ENCODE measurements around the gene HOXB2. TPM values are rescaled to one million over a fixed set of nuclear protein-coding genes. Genes with fewer than 3 reads are reported as not detected.
"Not testable (repeated sequence)": the region's sequence is repeated elsewhere in the genome, so short reads cannot be mapped to it uniquely, and the experiment has no call there.

Gene HOXB2
- total and polyA plus RNA-seq, 9 of the 15 experiments (the other 6 are each of a cell fraction or from before 2014, with no cell fraction given): 2.1 to 97.7 (median 21.2) TPM

- TF ChIP-seq KDM1A (IDR thresholded peaks at IDR 0.05) (0 out of 4 replicates have a peak, but pooled peaks of 1 of the 2 experiments have one; percentile 11), MLLT1 (IDR thresholded peaks at IDR 0.05) (no peak), ZNF146 (CRISPR knock-in tag; IDR thresholded peaks at IDR 0.05; ENCODE audit: unreplicated experiment) (peak; percentile 52)
Observed at GRCh38 chr17:48510381-48510760, 34.5 kb downstream of the HOXB2 start (continued).

GRCh38 chr17:48509708-48510107, 35.2 kb downstream of the HOXB2 start:
- H3K79me2 ChIP-seq (ENCODE audit: control insufficient read depth, insufficient read depth, low read length); CTCF ChIA-PET (ENCODE audit: low intra/inter-chr PET ratio); in situ Hi-C loops (cut with MboI); FAIRE-seq; intact Hi-C loops (cut with micrococcal nuclease); DNase-seq (ENCODE audit: extremely low read depth in 1 of 4, low spot score in 3 of 4); H4K20me1 ChIP-seq (replicated peaks; ENCODE audit: control insufficient read depth, insufficient read depth, low read length); H3K9me1 ChIP-seq (ENCODE audit: control insufficient read depth, insufficient read depth, low read length); ATAC-seq; H3K4me2 ChIP-seq (ENCODE audit: insufficient read depth, low read length); H3K36me3 ChIP-seq (ENCODE audit: control insufficient read depth, insufficient read depth, low read length); H3K9ac ChIP-seq (ENCODE audit: insufficient read depth in 1 of 2, low read depth in 2 of 2, low read length in 2 of 2); BruUV-seq (replicated peaks); H2AFZ ChIP-seq (ENCODE audit: low read depth, low read length); H3K9me3 ChIP-seq (replicated peaks; ENCODE audit: control insufficient read depth, insufficient read depth, low read depth, low read length); POLR2A ChIA-PET; H3K4me3 ChIP-seq; H3K27ac ChIP-seq (ENCODE audit: extremely low read depth, low read depth, low read length); H3K27me3 ChIP-seq (ENCODE audit: control insufficient read depth in 2 of 2, insufficient read depth in 2 of 2, low read length in 2 of 2): not testable (repeated sequence)
- peaks cover 0 to 35% of the 10 kb centered on the region in 2 experiments; a peak in 4 of 5 replicates for H3K4me1 ChIP-seq (replicated peaks in 1 of 2; ENCODE audit: control insufficient read depth in 2 of 2, insufficient read depth in 2 of 2, low read length in 2 of 2)
- 87% methylated on average over 7 of the region's 7 CpGs for WGBS (ENCODE audit: insufficient coverage, low coverage, missing lambda C conversion rate)
